Neural cell (in vitro differentiated cells): ENCODE data around the gene BATF3. TPM values are rescaled to one million over a fixed set of nuclear protein-coding genes. Genes with fewer than 3 reads are reported as not detected.
"Not testable (repeated sequence)": the region's sequence is repeated elsewhere in the genome, so short reads cannot be mapped to it uniquely, and the experiment has no call there.

ENCODE experiments used
- H2AFZ ChIP-seq: fragments of 200-600, 300-800 bp; sonication (generic), shearing (Covaris generic); 2 replicates; pipeline ENCODE4 v1.6.0; 2014; ENCODE audit warnings: low read depth, mild to moderate bottlenecking, antibody characterized with exemption, low read length, moderate library complexity
- H3F3A ChIP-seq: fragments of 200-600 bp; shearing (Covaris generic); 2 replicates; pipeline ENCODE4 v1.6.1; 2016; ENCODE audit warnings: mild to moderate bottlenecking, moderate library complexity, mixed read lengths, antibody characterized with exemption, low read length; ENCODE audit not compliant: insufficient read depth, poor library complexity, severe bottlenecking
- H3K27ac ChIP-seq: fragments of 200-600, 300-800 bp; sonication (generic), shearing (Covaris generic); 2 replicates; pipeline ENCODE4 v1.5.1; 2014; ENCODE audit warnings: mild to moderate bottlenecking, low read length, moderate library complexity
- H3K27me3 ChIP-seq: fragments of 300-800, 200-600 bp; sonication (generic), shearing (Covaris generic); 2 replicates; pipeline ENCODE4 v1.6.0; 2014; ENCODE audit warnings: mild to moderate bottlenecking, low read depth, low read length, moderate library complexity; ENCODE audit not compliant: insufficient read depth
- H3K36me3 ChIP-seq: fragments of 300-800, 200-600 bp; sonication (generic), shearing (Covaris generic); 2 replicates; pipeline ENCODE4 v1.5.1; 2014; ENCODE audit warnings: mild to moderate bottlenecking, antibody characterized with exemption, low read length, moderate library complexity; ENCODE audit not compliant: insufficient read depth
- H3K4me2 ChIP-seq: fragments of 300-800, 200-600 bp; sonication (generic), shearing (Covaris generic); 2 replicates; pipeline ENCODE4 v1.6.0; 2014; ENCODE audit warnings: mild to moderate bottlenecking, low read length
- H3K4me3 ChIP-seq: fragments of 300-800, 200-600 bp; sonication (generic), shearing (Covaris generic); 2 replicates; pipeline ENCODE4 v1.5.1; 2014; ENCODE audit warnings: mild to moderate bottlenecking, low read length, moderate library complexity
- H3K79me2 ChIP-seq: fragments of 200-600 bp; shearing (Covaris generic); replicated peaks from 2 replicates; pipeline ENCODE4 v1.6.0; 2014; ENCODE audit warnings: mild to moderate bottlenecking, low read length, moderate library complexity; ENCODE audit not compliant: insufficient read depth
- H3K9ac ChIP-seq: fragments of 300-800, 200-600 bp; sonication (generic), shearing (Covaris generic); 2 replicates; pipeline ENCODE4 v1.6.1; 2016; ENCODE audit warnings: mild to moderate bottlenecking, low read length, mixed read lengths
- H3K9me2 ChIP-seq: fragments of 200-600 bp; shearing (Covaris generic); 2 replicates; pipeline ENCODE4 v1.6.1; 2016; ENCODE audit warnings: mild to moderate bottlenecking, low read length, mixed read lengths; ENCODE audit not compliant: insufficient read depth
- H3K9me3 ChIP-seq: fragments of 200-600, 300-800 bp; sonication (generic), shearing (Covaris generic); 2 replicates; pipeline ENCODE4 v1.6.1; 2016; ENCODE audit warnings: mild to moderate bottlenecking, mixed run types, low read length, moderate library complexity, mixed read lengths
- H4K20me1 ChIP-seq: fragments of 200-600 bp; shearing (Covaris generic); 2 replicates; pipeline ENCODE4 v1.6.1; 2016; ENCODE audit warnings: mild to moderate bottlenecking, mixed run types; ENCODE audit not compliant: insufficient read depth
- EP300 ChIP-seq: fragments of 450-650 bp; conservative IDR thresholded peaks from 2 replicates; pipeline ENCODE4 v1.6.1; 2014; ENCODE audit warnings: antibody characterized with exemption, mild to moderate bottlenecking, moderate library complexity; ENCODE audit not compliant: poor library complexity, severe bottlenecking
- EZH2 ChIP-seq: fragments of 200-600, 300-800 bp; shearing (Covaris generic), sonication (generic); IDR thresholded peaks from 2 replicates; pipeline ENCODE4 v1.6.1; 2014; ENCODE audit warnings: antibody characterized with exemption, low read length, borderline replicate concordance, mild to moderate bottlenecking; ENCODE audit not compliant: insufficient read depth, poor library complexity, severe bottlenecking
- MXI1 ChIP-seq: fragments of 450-650 bp; conservative IDR thresholded peaks from 2 replicates; pipeline ENCODE4 v1.6.1; 2014; ENCODE audit warnings: antibody characterized with exemption, mild to moderate bottlenecking; ENCODE audit not compliant: poor library complexity, severe bottlenecking
- POLR2AphosphoS5 ChIP-seq: IDR thresholded peaks from 2 replicates; pipeline ENCODE4 v1.6.1; 2012
- RAD21 ChIP-seq: fragments of 450-650 bp; conservative IDR thresholded peaks from 2 replicates; pipeline ENCODE4 v1.6.1; 2014; ENCODE audit warnings: antibody characterized with exemption, mild to moderate bottlenecking, moderate library complexity
- SMC3 ChIP-seq: fragments of 450-650 bp; conservative IDR thresholded peaks from 2 replicates; pipeline ENCODE4 v1.6.1; 2014; ENCODE audit warnings: antibody characterized with exemption, mild to moderate bottlenecking, moderate library complexity; ENCODE audit not compliant: poor library complexity
- TAF1 ChIP-seq: IDR thresholded peaks from 2 replicates; pipeline ENCODE4 v1.6.1; 2012; ENCODE audit warnings: low read depth
- polyA plus RNA-seq: library from polyadenylated mRNA; depleted of rRNA; stranded (reverse); fragments of >200 nt; gene quantifications from 2 replicates; pipeline ENCODE4 v1.2.3, GENCODE V29; 2014
- TF ChIP-seq, protein P1 (sequence below): fragments of 450-650 bp; IDR thresholded peaks from 2 replicates; pipeline ENCODE4 v1.5.1; 2014; ENCODE audit warnings: antibody characterized with exemption, mild to moderate bottlenecking, moderate library complexity; ENCODE audit not compliant: poor library complexity, severe bottlenecking
- TF ChIP-seq, protein P2 (sequence below): IDR thresholded peaks from 2 replicates; pipeline ENCODE4 v1.6.1; 2012; ENCODE audit warnings: borderline replicate concordance

BATF3 gene
- polyA plus RNA-seq, 1 donor from 2014 or later = 0.82 TPM

DNA sequence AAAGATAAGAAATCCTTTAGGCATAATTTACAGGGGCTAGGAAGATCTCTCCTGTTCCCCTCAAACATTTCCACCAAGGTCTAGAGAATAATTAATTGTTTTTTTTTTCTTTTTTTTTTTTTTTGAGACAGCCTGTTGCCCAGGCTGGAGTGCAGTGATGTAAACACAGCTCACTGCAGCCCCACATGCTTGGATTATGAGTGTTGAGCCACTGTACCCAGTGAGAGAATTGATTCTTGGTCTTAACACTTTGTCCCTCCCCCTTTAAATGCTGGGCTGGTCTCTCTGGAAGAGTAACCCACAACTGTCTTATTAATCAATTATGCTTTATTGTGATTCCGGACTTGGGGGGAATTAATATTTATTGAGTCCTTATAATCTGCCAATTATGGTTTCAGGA, 57.7 kb downstream of the BATF3 start:
- H4K20me1 ChIP-seq = no peaks in the 10 kb centered on the region
- no peak overlapping the region for H3K4me2 ChIP-seq
- H3K9me3 ChIP-seq = no peaks in the 10 kb centered on the region
- TF ChIP-seq MXI1 = no peak
- TF ChIP-seq POLR2AphosphoS5 = no peak
- TF ChIP-seq, protein P1, sequence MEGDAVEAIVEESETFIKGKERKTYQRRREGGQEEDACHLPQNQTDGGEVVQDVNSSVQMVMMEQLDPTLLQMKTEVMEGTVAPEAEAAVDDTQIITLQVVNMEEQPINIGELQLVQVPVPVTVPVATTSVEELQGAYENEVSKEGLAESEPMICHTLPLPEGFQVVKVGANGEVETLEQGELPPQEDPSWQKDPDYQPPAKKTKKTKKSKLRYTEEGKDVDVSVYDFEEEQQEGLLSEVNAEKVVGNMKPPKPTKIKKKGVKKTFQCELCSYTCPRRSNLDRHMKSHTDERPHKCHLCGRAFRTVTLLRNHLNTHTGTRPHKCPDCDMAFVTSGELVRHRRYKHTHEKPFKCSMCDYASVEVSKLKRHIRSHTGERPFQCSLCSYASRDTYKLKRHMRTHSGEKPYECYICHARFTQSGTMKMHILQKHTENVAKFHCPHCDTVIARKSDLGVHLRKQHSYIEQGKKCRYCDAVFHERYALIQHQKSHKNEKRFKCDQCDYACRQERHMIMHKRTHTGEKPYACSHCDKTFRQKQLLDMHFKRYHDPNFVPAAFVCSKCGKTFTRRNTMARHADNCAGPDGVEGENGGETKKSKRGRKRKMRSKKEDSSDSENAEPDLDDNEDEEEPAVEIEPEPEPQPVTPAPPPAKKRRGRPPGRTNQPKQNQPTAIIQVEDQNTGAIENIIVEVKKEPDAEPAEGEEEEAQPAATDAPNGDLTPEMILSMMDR = no peak
- TF ChIP-seq TAF1 = no peak
- TF ChIP-seq EP300 = no peak
- no peak for TF ChIP-seq SMC3
- TF ChIP-seq, protein P2, sequence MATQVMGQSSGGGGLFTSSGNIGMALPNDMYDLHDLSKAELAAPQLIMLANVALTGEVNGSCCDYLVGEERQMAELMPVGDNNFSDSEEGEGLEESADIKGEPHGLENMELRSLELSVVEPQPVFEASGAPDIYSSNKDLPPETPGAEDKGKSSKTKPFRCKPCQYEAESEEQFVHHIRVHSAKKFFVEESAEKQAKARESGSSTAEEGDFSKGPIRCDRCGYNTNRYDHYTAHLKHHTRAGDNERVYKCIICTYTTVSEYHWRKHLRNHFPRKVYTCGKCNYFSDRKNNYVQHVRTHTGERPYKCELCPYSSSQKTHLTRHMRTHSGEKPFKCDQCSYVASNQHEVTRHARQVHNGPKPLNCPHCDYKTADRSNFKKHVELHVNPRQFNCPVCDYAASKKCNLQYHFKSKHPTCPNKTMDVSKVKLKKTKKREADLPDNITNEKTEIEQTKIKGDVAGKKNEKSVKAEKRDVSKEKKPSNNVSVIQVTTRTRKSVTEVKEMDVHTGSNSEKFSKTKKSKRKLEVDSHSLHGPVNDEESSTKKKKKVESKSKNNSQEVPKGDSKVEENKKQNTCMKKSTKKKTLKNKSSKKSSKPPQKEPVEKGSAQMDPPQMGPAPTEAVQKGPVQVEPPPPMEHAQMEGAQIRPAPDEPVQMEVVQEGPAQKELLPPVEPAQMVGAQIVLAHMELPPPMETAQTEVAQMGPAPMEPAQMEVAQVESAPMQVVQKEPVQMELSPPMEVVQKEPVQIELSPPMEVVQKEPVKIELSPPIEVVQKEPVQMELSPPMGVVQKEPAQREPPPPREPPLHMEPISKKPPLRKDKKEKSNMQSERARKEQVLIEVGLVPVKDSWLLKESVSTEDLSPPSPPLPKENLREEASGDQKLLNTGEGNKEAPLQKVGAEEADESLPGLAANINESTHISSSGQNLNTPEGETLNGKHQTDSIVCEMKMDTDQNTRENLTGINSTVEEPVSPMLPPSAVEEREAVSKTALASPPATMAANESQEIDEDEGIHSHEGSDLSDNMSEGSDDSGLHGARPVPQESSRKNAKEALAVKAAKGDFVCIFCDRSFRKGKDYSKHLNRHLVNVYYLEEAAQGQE = no peak
- TF ChIP-seq EZH2 = no peak
- no peak for TF ChIP-seq RAD21
- H3K27ac ChIP-seq = no peak overlapping the region
- no peaks in the 10 kb centered on the region for H3F3A ChIP-seq
- H3K36me3 ChIP-seq = no peaks in the 10 kb centered on the region
- H2AFZ ChIP-seq = no peak overlapping the region
- no peaks in the 10 kb centered on the region for H3K79me2 ChIP-seq
- H3K9ac ChIP-seq = no peak overlapping the region
- no peaks in the 10 kb centered on the region for H3K9me2 ChIP-seq
- no peak overlapping the region for H3K4me3 ChIP-seq
- no peaks in the 10 kb centered on the region for H3K27me3 ChIP-seq

DNA sequence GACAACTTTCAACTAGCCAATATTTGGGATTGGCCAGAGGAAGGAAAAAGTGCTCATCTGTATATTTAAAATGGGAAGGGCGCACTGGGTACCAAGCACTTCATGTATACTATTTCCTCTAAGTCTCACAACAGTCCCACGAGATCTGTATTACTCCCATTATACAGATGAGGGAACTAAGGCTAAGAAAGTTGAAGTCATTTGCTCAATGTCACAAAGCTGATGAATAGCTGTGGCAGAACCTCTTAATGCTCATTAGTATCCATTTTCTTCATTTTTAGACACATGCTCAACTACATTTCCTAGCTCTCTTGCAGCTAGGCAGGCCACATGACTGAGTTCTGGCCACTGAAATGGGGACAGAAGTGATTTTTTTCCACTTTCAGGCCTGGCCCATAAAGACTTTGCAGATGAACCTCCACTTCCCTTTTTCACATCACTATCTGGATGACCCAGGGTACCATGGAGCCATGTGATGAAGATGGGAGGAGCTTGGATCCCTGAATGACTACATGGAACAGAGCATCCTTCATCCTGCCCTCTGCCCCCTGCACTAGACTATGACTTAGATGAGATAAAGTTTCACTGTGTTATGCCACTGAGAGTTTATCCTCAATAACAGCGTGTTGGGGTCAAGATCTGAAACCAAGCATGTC, 59.3 kb downstream of the BATF3 start:
- H3K79me2 ChIP-seq = no peaks in the 10 kb centered on the region
- H3K36me3 ChIP-seq = no peaks in the 10 kb centered on the region
- no peaks in the 10 kb centered on the region for H4K20me1 ChIP-seq
- H3K27me3 ChIP-seq = no peaks in the 10 kb centered on the region
- H3K9me2 ChIP-seq = no peaks in the 10 kb centered on the region
- no peaks in the 10 kb centered on the region for H3F3A ChIP-seq
- no peak overlapping the region for H3K4me3 ChIP-seq
- H3K27ac ChIP-seq = no peak overlapping the region
- H3K9ac ChIP-seq = no peak overlapping the region
- no peaks in the 10 kb centered on the region for H3K9me3 ChIP-seq
- H3K4me2 ChIP-seq = no peak overlapping the region
- H2AFZ ChIP-seq = no peak overlapping the region
- TF ChIP-seq, protein P1 = no peak
- TF ChIP-seq MXI1 = no peak
- TF ChIP-seq EZH2 = no peak
- no peak for TF ChIP-seq SMC3

DNA sequence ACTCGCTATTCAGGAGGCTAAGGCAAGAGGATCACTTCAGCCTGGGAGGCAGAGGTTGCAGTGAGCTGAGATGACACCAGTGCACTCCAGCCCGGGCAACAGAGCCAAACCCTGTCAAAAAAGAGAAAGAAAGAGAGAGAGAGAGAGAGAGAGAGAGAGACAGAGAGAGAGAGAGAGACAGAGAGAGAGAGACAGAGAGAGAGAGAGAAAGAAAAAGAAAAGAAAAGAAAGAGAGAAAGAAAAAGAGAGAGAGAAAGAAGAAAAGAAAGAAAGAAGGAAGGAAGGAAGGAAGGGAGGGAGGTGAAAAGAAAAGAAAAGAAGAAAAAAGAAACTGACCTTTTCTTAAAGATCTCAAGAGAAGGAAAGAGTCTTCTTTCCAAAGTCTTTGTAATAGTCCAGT, 60.1 kb downstream of the BATF3 start:
- H3K9me3 ChIP-seq, H3F3A ChIP-seq, H3K27me3 ChIP-seq, H3K9me2 ChIP-seq, H4K20me1 ChIP-seq, H3K9ac ChIP-seq, H2AFZ ChIP-seq, H3K36me3 ChIP-seq, H3K27ac ChIP-seq, H3K79me2 ChIP-seq, H3K4me2 ChIP-seq, H3K4me3 ChIP-seq: not testable (repeated sequence)
